HG02938 (cell line): ENCODE data around the gene HOXA3.

Experiments
- ATAC-seq: cut with Tn5 transposase; IDR thresholded peaks from one replicate; pipeline ENCODE4 v1.9.1; 2021; ENCODE audit warnings: mild to moderate bottlenecking, moderate library complexity; ENCODE audit not compliant: unreplicated experiment

Gene HOXA3

DNA sequence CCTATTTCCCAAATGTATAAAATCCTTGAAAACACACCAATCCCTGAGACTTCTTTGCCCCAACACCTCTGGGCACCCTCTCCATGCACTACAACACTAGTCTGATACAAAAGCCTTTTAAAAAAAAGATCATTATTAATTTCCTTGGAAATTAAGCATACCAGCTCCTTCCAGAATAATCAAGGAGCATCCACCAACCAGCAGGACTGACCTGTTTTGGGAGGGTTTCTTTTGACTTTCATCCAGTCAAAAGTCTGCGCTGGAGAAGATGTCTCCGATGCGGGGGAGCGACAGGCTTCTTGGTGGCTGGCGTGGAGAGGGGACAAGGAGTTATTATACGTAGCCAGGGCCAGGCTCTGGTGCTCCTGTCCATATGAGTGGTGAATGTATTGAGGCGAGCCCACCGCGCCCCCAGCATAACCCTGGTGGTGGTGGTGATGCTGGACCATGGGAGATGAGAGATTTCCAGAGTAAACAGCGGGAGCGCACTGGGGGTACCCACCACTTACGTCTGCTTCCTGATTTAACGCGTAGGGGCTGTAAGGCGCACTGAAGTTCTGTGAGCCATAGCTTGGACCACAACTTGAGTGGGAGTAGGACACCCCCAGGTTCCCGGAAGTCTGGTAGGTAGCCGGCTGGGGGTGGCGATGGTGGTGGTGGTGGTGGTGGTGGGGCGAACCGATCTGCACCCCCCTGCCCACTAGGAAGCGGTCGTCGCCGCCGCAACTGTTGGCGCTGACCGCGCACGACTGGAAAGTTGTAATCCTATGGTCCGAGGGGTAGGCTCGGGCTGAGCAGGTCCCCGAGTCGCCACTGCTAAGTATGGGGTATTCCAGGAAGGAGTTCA lies 57.1 kb downstream of the HOXA3 start:
- ATAC-seq: peak; percentile 4

DNA sequence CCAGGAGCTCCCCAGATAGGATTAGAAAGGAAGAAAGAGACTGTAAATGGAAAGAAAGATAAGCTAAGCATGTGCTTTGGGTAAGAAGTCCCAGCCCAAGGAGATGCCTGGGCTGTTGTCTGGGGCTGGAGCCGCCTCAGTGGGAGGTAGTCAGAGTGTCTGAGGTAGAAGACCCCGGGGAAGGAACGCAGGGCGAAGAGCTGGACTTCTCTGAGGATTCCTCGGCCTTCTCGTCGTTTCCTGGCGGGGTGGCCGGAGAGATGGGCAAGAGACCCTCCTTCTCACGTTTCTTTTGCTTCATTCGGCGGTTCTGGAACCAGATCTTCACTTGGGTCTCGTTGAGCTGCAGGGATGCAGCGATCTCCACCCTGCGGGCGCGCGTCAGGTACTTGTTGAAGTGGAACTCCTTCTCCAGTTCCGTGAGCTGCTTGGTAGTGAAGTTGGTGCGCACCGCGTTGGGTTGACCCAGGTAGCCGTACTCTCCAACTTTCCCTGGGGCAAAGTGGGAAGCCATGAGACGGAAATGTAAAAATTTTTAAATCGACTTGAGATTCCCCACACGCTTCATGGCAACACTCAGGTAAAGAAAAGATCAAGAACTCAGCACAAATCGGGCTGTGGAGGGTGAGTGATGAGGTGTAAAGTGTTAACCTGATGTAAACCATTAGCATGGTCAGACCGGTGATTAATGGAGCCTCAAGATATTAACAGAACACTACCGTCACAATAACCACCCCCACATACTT lies 57.9 kb downstream of the HOXA3 start:
- no peak for ATAC-seq

DNA sequence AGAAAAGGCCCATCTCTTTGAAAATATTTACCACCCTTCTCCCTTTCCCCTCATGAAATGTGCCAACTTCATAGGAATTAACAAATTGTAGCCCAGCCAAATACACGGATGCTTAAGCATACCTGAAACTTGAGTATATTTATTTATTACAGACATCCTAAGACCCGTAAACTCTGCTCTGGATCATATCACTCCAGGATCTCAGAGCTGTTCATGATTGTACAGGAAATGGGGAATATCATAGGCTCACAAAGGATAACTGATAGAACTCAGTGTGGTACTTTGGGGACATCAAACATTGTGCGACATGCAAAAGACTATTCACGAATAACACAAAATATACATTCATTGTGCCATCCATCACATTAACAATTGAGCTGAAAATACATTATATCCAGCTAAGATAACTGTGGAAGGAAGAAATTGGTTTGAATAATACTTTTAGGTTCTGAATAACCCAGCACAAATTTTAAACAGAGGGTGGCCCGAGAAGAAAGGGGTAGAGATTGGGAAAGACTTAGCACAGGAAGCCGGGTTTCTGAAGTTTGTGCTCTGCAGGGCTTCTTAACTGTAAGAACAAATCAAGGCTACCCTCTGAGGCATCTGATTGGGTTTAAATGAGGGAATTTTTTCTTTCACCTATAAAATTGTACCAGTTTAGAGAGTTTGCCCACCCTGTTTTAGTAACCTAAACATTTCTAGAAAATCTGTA lies 59.0 kb downstream of the HOXA3 start:
- ATAC-seq: no peak

DNA sequence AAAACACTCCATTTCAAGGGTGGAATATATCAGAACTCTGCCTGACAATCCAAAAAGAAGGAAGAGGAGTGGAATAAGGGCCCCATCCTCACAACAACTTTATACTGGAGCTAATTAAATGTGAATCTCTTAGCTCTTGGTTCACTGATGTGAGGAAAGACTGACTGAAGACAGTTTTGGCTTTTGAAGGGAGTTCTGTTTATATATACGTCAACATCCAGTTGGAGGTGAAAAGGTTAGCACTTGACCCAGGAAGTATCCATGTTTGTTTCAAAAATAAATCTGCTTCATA lies 59.6 kb downstream of the HOXA3 start:
- ATAC-seq: no peak

DNA sequence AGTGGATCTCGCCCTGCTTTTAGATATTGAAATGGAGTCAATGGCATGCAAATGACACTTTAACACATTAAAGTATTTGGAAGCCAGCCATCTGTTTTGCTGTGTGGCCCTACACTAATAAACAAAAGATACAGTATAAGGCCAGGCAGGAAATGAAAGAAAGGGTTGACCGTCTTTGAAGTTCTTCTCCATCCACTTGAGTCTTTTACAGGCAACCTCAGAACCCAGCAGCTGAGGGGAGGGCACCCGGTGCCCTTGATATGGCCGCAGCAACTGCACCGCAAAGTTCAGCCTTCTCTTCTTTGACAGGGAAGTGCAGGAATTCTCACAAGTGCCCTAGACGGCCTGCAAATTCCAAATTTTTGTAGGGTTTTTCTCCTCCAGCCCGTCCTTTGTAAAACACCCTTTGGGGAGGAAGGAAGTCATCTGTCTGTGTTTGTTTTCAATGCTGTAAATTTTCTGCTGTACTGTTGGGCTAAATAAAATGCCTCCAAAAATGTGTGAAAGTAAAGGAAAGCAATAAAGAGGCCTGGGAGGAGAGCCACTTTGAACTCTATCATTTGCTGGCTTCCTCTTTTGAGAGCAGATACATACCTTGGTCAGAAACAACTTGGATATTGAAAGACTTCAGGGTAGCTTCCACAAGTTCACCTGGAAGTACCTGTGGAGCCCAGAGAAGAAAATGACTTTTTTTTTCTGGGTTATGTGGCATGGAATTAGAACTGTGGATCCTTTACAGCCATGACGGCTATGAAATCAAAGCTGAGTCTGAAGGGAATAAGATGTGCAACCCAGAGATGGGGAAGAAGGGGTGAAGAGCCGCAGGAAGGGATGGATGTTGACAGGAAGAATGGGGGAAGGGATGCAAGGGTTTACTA lies 60.2 kb downstream of the HOXA3 start:
- no peak for ATAC-seq

DNA sequence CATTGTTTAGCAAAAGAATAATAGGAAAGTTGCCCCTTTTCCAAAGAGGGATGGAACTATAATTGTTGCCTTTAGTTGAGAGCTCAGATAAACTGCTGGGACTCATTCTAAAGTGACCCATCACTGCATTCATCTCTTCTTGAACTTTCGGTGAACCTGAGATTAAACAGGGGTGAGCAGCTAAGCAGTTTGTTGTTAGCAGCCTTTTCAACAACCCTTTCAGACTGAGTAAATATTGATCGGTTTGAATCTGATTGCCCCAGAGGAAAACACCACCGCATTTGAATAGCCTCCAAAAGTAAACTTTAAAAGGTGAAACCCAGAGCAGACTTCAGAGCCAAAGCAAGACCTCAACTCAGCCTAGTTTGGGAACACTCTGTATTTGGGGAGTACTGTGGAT lies 61.3 kb downstream of the HOXA3 start:
- no peak for ATAC-seq

DNA sequence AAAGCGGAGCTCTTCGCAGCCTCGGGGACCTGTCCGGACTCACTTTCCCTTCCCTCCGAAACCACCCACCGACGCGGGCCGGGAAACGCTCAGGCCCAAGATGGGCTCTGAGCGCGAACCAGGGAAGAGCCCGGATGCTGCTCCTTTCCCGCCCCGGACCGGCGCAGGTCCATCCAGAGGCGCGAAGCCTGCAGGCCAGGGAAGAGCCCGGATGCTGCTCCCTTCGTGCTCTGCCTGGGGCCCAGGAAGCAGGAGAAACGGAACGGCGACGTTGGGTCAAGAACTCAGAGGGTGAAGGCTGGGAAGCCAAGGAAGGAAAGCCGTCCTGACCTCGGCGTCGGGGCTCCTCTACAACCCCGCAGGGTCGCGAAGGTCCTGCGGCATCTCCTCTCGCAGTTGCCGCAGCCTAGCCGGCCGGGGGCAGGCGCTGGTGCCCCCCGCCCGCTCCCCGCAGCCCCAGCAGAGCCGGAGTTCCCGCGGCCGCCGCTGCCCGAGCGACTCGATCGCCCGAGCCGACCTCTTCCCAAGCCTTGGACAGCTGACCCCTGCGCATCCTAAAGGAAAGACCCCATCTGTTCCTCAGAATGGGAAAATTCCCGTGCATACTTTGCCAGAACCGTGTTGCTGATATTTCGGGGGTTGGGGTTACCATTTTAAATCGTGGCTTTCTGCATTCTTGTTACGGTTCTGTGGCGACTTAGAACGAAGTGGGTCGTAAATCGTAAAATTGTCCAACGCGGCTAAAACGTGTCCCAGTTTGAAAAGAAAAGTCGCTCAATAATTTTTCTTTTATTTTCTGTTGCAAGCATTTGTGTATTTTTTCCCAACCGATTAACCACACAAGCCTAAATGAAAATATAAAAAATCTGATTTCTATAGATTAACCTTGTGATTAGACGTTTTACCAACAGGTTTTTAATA lies 64.1 kb downstream of the HOXA3 start:
- no peak for ATAC-seq

DNA sequence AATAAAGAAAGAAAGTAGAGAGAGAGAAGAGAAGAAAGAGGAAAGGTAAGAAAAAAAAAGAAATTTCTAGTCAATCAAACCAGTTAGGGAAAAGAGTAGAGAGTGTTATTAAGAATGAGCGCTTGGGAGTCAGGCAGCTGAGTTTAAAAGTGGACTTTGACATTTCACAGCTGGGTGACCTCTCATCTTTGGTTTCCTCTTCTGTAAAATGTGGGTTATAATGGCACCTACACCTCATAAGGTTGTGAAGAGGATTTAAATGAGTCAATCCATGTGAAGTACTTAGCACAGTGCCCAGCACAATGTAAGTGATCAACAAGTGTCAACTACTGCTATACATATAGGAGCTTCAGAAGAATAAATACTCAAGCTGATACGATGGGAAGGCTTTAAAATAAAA lies 68.7 kb downstream of the HOXA3 start:
- ATAC-seq: peak; percentile 88

DNA sequence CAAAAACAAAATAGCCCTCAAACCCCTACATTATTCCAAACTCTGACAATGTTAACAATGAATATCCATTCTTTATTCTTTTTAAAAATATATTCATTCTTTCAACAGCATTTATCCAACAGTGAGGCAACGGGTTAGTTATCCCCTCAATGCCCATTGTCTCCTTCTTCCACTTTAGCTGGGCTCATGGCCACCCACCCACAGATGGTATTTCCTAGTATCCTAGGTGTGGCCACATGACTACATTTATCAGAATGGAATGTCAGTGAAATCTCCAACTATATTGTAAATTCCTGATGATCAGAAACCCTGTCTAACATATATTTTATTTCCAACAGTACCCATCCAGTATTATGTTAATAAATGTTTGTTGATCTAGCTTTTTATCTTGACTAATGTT lies 70.2 kb downstream of the HOXA3 start:
- no peak for ATAC-seq

DNA sequence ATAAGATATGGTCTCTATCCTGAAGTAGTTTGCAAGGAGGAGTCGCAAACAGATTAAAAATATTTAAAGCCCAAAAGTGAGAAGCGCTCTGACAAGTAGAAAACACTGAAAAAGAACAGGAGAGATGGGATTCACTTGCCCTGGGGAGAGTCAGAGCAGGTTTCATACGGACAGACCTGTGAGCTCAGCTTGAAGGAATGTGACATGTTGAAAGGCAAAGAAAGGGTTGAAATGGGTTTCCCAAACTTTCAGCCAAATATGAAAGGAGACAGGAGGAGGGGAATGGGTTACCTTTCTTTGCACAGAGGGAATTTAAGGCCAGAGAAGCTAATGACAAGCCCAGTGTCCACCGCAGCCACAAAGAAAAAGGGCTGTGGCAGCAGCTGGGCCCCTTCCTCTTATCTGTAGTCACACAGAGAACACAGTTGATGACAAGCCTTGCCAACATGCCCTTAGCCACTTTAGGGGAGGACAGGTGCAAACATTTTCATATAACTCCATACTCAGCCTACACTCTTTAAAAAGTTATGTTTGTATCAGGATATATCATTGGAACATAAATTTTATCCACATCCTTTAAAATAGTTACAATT lies 71.4 kb downstream of the HOXA3 start:
- ATAC-seq: no peak

DNA sequence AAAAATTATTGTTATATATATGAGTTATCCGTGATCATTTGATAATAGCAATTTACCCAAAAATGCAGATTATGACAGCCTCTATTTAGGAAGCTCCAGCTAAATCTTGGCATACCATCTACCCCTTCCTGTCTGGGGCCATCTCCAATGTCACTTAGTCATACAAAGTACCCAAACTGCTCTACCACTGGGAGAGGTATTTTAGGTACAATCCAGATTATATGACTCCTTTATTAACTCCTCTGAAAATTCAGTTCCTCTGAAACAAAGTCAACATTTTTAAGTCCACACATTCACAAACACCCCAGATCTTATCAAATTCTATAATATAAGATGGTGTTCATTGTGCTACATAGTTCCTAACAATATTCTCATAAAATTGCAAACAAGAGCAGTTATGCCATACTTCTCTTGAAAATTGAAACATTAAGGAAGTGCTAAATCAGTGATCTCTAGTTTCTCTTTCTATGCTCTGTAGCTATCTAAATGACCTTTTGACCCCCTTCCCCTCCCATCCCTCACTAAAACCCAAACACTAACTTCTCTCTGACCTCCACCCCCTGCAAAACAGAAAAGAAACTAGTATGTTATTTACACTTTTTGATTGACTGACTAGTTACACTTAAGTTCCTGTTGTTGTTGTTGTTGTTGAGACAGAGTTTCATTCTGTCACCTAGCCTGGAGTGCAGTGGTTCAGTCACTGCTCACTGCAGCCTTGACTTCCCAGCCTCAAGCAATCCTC lies 73.0 kb downstream of the HOXA3 start:
- ATAC-seq: no peak

DNA sequence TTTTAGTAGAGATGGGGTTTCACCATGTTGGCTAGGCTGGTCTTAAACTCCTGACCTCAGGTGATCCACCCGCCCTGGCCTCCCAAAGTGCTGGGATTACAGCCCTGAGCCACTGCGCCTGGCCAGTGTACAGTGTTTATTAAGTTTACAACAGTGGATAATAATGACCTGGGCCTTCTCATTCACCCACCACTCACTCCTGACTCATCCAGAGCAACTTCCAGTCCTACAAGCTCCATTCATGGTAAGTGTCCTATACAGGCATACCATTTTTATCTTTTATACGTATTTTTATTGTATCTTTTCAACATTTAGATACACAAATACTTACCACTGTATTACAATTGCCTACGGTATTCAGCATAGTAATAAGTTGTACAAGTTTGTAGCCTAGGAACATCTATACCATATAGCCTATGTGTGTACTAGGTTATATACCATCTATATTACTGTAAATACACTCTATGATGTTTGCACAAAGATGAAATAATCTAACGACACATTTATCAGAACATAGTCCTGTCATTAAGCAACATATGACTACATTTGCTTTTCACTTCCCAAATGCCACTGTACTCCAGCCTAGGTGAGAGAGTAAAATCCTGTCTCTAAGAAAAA lies 73.7 kb downstream of the HOXA3 start:
- no peak for ATAC-seq

DNA sequence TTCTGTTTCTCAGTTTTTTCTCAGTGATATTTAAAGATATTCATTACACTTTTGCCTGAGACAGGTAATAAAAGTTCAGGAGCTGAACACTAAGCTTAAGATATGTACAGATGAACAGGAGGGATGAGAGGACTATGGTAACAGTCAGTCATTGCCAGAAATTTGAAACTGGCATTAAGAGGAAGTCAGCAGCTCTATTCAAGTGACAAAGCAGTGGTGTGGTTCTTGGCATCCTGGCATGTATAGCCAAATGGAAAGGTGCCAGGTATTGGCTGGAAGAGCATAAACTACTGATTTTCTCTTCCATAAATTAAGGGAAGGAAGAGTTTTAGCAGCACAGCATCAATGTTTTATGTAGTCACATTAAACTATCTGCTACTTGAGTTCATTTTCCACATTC lies 79.3 kb downstream of the HOXA3 start:
- no peak for ATAC-seq

DNA sequence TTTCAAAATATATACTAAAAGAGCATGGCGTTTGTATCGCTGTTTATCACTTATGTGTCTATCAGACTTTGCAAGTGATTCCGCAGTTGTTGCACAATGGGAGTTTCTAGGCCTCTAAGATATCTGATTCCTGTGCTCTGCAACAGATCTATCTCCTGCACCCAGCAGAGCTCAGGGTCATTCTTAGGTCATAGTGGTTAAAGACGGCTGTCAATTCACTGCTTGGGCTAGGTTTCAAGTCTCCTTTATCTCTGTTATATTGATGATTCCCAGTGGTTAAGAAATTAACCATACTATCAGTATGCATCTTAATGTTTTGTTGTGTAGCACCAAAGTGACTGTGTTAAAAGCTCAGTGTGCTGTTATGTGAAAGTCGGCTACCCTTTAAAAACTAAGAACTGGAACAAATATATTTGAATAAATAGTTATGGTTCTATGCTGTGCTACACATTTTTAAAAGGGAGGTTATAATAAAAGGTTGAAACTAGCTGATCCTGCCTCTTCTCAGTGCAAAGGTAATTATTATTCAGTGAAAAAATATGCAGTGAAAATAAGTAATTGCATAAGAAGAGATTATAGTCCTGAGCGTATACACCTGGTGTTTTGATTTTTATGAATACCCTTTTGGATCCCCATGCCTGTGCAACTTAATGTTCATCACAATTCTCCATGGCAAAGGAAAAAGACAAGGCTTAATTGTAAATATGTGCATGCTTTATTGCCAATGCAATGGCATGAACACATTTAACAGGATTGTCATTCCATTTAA lies 80.6 kb downstream of the HOXA3 start:
- no peak for ATAC-seq

DNA sequence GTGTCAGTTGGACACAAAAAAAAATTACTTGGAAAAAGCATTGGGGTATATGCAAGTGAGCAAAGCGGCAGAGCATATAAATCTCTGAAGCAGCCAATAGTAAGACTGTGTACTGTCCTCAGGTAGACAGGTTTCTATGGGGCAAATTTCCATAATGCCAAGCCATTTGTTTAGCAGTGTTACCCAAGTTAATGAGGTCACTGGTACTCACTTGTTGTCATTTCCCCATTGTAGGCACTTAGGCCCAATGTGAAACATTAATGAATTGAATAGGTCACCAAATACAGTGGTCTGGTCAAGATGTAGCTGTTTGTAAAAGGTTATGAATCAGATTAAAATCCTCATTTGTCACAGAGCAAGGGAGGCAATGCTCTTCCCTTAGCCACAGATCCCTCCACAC lies 84.1 kb downstream of the HOXA3 start:
- ATAC-seq: no peak

DNA sequence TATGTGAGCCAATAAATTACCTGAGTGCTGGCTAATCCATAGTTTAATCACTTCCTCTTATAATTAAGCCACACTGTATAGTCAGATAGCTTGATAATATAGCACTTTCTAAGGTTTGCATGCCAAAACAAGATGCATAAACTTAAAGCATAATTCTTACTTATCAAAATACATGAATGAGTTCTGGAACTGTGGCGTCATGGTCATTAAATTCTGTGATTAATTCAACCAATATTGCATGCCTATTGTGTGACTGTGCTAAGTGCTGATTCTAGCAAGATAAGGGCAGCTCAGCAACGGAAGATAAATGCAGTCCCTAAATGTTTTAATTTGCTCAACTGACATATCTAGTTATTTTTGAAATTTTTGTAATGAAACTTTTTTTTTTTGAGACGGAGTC lies 86.2 kb downstream of the HOXA3 start:
- ATAC-seq: no peak

DNA sequence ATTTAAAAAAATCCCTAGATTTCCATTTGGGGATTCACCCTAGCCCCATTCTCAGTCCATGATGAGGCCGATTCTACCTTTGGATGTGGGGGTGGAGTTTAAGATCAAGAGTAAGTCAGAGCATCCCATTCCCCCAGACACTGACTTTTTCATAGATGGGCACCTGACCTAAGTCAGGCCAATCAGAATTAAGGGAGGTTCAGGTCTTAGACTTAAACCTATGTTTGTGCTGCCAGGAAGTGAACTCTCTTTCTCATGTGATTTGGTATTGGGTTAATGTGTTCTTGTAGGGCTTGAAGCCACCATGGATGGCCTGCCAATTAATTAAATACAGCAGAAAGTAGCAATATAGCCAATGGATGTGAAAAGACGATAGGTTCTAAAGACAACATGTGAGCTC lies 86.7 kb downstream of the HOXA3 start:
- no peak for ATAC-seq

DNA sequence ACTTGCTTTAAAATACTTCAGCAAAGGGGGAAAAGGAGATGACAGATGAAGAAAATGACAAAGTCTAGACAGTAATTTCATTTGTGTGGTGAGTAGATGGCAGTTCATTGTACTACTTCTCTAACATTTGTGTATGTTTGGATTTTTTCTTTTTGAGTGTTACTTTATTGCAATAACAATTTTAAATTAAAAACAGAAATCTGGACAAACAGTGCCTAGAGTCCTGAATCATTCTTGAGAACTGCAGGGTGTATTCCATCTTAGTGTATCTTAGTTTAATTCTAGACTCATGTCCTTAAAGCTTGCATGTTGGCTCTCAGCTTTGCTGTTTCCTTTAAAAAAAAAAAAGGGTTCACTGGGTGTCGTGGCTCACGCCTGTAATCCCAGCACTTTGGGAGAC lies 87.7 kb downstream of the HOXA3 start:
- ATAC-seq: no peak
